ENCODE results near the gene GALNT2.

Gene GALNT2

DNA sequence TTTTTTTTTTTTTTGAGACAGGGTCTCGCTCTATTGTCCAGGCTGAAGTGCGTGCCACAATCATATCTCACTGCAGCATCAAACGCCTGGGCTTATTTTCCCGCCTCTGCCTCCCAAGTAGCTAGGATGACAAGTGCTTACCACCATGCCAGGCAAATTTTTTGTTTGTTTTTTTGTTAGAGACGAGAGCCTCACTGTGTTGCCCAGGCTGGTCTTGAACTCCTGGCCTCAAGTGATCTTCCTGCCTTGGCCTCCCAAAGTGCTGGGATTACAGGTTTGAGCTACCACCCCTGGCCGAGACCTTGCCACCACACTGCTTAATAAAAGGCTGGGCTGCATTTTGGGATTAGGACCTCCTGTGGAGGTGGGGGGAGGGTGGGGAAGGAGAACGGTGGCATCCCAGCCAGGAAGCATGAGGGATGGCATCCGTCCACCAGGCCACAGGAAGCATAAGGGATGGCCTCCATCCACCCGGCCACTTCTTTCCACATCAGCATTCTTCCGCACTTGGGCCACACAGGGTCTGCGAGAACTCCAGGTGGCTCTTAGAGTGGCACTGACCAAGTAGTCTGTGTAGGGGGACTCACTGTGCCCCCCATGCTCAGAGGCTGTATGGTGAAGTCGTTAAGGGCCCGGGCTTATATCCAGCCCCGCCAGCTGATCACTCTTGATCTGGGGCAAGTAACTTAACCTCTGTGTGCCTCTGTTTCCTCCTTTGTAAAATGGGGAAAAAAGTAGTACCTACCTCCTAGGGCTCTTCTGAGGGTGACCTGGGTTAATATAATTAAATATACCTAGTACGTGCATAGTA lies 75.0 kb downstream of the GALNT2 start:
- no peak for ATAC-seq
- no peak for TF ChIP-seq PPARA (CRISPR knock-in tag; IDR thresholded peaks at IDR 0.05; ENCODE audit: borderline replicate concordance)
- no peak for TF ChIP-seq SNAI2 (CRISPR knock-in tag; IDR thresholded peaks at IDR 0.05)

DNA sequence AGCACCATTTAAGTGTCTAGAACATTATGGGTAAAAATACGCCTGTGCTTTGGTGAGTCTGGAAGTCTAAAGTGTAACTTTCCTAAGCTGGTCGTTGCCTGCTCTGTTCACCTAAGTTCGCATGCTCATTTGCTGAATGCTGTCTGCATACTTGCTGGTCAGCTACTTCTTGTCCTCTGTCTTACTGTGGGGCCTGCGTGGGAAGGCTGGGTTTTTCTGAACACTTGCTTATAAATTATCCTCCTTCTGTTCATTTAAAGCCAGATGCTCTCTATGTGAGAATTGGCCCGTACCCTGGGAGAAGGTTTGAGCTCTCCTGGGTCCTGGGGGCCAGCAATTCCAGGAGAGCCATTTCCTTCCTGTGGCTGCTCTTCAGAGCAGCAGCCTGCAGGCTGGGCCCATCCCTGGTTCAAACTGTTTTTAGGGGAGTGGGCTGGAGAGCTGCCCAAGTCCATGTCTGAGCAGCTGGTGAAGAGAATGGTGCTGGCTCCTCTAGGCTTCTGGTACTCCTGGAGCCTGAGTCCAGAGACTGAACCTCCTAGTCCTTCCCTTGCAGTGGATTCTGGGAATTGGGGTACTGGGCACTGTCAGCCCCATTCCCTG lies 75.7 kb downstream of the GALNT2 start:
- no peak for ATAC-seq
- TF ChIP-seq ZNF70 (CRISPR knock-in tag; IDR thresholded peaks at IDR 0.05) (no peak), TCF4 (CRISPR knock-in tag; IDR thresholded peaks at IDR 0.05; ENCODE audit: borderline replicate concordance) (no peak), ZFP3 (CRISPR knock-in tag; IDR thresholded peaks at IDR 0.05) (no peak), ESRRG (CRISPR knock-in tag; IDR thresholded peaks at IDR 0.05) (no peak), ZFP30 (CRISPR knock-in tag; IDR thresholded peaks at IDR 0.05) (no peak), TOX (CRISPR knock-in tag; IDR thresholded peaks at IDR 0.05; ENCODE audit: borderline replicate concordance) (no peak), ZNF8 (CRISPR knock-in tag; IDR thresholded peaks at IDR 0.05) (no peak)
- TF ChIP-seq, protein P1, sequence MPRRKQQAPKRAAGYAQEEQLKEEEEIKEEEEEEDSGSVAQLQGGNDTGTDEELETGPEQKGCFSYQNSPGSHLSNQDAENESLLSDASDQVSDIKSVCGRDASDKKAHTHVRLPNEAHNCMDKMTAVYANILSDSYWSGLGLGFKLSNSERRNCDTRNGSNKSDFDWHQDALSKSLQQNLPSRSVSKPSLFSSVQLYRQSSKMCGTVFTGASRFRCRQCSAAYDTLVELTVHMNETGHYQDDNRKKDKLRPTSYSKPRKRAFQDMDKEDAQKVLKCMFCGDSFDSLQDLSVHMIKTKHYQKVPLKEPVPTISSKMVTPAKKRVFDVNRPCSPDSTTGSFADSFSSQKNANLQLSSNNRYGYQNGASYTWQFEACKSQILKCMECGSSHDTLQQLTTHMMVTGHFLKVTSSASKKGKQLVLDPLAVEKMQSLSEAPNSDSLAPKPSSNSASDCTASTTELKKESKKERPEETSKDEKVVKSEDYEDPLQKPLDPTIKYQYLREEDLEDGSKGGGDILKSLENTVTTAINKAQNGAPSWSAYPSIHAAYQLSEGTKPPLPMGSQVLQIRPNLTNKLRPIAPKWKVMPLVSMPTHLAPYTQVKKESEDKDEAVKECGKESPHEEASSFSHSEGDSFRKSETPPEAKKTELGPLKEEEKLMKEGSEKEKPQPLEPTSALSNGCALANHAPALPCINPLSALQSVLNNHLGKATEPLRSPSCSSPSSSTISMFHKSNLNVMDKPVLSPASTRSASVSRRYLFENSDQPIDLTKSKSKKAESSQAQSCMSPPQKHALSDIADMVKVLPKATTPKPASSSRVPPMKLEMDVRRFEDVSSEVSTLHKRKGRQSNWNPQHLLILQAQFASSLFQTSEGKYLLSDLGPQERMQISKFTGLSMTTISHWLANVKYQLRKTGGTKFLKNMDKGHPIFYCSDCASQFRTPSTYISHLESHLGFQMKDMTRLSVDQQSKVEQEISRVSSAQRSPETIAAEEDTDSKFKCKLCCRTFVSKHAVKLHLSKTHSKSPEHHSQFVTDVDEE (CRISPR knock-in tag; IDR thresholded peaks at IDR 0.05) = no peak
- TF ChIP-seq, protein P2, sequence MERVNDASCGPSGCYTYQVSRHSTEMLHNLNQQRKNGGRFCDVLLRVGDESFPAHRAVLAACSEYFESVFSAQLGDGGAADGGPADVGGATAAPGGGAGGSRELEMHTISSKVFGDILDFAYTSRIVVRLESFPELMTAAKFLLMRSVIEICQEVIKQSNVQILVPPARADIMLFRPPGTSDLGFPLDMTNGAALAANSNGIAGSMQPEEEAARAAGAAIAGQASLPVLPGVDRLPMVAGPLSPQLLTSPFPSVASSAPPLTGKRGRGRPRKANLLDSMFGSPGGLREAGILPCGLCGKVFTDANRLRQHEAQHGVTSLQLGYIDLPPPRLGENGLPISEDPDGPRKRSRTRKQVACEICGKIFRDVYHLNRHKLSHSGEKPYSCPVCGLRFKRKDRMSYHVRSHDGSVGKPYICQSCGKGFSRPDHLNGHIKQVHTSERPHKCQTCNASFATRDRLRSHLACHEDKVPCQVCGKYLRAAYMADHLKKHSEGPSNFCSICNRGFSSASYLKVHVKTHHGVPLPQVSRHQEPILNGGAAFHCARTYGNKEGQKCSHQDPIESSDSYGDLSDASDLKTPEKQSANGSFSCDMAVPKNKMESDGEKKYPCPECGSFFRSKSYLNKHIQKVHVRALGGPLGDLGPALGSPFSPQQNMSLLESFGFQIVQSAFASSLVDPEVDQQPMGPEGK (CRISPR knock-in tag; IDR thresholded peaks at IDR 0.05; ENCODE audit: borderline replicate concordance) = no peak
- TF ChIP-seq, protein P3, sequence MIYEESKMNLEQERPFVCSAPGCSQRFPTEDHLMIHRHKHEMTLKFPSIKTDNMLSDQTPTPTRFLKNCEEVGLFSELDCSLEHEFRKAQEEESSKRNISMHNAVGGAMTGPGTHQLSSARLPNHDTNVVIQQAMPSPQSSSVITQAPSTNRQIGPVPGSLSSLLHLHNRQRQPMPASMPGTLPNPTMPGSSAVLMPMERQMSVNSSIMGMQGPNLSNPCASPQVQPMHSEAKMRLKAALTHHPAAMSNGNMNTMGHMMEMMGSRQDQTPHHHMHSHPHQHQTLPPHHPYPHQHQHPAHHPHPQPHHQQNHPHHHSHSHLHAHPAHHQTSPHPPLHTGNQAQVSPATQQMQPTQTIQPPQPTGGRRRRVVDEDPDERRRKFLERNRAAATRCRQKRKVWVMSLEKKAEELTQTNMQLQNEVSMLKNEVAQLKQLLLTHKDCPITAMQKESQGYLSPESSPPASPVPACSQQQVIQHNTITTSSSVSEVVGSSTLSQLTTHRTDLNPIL (CRISPR knock-in tag; IDR thresholded peaks at IDR 0.05; ENCODE audit: low read depth) = no peak
- TF ChIP-seq, protein P4, sequence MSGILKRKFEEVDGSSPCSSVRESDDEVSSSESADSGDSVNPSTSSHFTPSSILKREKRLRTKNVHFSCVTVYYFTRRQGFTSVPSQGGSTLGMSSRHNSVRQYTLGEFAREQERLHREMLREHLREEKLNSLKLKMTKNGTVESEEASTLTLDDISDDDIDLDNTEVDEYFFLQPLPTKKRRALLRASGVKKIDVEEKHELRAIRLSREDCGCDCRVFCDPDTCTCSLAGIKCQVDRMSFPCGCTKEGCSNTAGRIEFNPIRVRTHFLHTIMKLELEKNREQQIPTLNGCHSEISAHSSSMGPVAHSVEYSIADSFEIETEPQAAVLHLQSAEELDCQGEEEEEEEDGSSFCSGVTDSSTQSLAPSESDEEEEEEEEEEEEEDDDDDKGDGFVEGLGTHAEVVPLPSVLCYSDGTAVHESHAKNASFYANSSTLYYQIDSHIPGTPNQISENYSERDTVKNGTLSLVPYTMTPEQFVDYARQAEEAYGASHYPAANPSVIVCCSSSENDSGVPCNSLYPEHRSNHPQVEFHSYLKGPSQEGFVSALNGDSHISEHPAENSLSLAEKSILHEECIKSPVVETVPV (CRISPR knock-in tag; IDR thresholded peaks at IDR 0.05) = no peak
- TF ChIP-seq, protein P5, sequence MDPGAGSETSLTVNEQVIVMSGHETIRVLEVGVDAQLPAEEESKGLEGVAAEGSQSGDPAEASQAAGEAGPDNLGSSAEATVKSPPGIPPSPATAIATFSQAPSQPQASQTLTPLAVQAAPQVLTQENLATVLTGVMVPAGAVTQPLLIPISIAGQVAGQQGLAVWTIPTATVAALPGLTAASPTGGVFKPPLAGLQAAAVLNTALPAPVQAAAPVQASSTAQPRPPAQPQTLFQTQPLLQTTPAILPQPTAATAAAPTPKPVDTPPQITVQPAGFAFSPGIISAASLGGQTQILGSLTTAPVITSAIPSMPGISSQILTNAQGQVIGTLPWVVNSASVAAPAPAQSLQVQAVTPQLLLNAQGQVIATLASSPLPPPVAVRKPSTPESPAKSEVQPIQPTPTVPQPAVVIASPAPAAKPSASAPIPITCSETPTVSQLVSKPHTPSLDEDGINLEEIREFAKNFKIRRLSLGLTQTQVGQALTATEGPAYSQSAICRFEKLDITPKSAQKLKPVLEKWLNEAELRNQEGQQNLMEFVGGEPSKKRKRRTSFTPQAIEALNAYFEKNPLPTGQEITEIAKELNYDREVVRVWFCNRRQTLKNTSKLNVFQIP (CRISPR knock-in tag; IDR thresholded peaks at IDR 0.05; ENCODE audit: borderline replicate concordance, low read depth) = no peak

DNA sequence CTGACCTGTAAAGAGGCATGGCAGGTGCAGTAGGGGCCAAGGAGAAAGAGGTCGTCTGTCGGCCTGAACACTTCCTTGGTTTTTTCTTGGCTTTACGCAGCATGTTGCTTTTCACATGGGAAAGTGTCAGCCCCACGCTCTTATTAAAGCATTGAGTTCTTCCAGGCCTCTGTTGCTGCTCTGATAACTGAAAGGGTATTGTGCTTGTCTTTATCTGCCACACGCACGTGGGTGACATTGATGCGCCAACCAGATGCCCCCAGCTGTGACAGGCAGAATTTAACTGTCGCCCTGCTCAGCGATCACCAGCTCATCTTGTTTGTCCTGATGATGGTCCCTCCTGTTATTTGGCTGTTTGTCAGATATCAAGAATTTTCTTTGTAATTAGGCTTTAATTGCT lies 76.5 kb downstream of the GALNT2 start:
- ATAC-seq = no peak
- TF ChIP-seq TOX (CRISPR knock-in tag; IDR thresholded peaks at IDR 0.05; ENCODE audit: borderline replicate concordance) = no peak
- TF ChIP-seq, protein P5 (CRISPR knock-in tag; IDR thresholded peaks at IDR 0.05; ENCODE audit: borderline replicate concordance, low read depth) = no peak
- no peak for TF ChIP-seq ZNF70 (CRISPR knock-in tag; IDR thresholded peaks at IDR 0.05)
- no peak for TF ChIP-seq OSR1 (CRISPR knock-in tag; IDR thresholded peaks at IDR 0.05)
- TF ChIP-seq, protein P1 (CRISPR knock-in tag; IDR thresholded peaks at IDR 0.05) = 0 out of 2 replicates have a peak, but pooled peaks have one; percentile 41
- TF ChIP-seq, protein P4 (CRISPR knock-in tag; IDR thresholded peaks at IDR 0.05) = no peak
- peak; percentile 86 for TF ChIP-seq TCF4 (CRISPR knock-in tag; IDR thresholded peaks at IDR 0.05; ENCODE audit: borderline replicate concordance)
